ENCODE data around the gene REELD1.

Gene REELD1

GRCh38 chr4:146244496-146244895 is 30.2 kb downstream of the REELD1 start:
- no CpG with 5 or more reads among the region's 9 CpGs for WGBS (ENCODE audit: insufficient coverage, insufficient read length)
- peaks cover 5% of the 10 kb centered on the region; the same call in 1 of the 2 replicates for H3K4me1 ChIP-seq (ENCODE audit: control insufficient read depth, insufficient read depth, low read length)
- H3K4me3 ChIP-seq (ENCODE audit: low read length): no peak overlapping the region
- H3K27me3 ChIP-seq (ENCODE audit: control insufficient read depth, insufficient read depth, low read length): no peaks in the 10 kb centered on the region
- no peak for DNase-seq (ENCODE audit: low read depth, low spot score)
- H3K9me3 ChIP-seq (ENCODE audit: control insufficient read depth, insufficient read depth, low read length): no peaks in the 10 kb centered on the region
- no peak overlapping the region for H3K27ac ChIP-seq (ENCODE audit: low read length)
- H3K36me3 ChIP-seq (ENCODE audit: control insufficient read depth, insufficient read depth, low read length): no peaks in the 10 kb centered on the region

GRCh38 chr4:146245246-146245645 is 30.9 kb downstream of the REELD1 start:
- WGBS (ENCODE audit: insufficient coverage, insufficient read length): no CpG with 5 or more reads among the region's 3 CpGs
- no peaks in the 10 kb centered on the region for H3K9me3 ChIP-seq (ENCODE audit: control insufficient read depth, insufficient read depth, low read length)
- H3K36me3 ChIP-seq (ENCODE audit: control insufficient read depth, insufficient read depth, low read length): no peaks in the 10 kb centered on the region
- DNase-seq (ENCODE audit: low read depth, low spot score): no peak
- H3K4me1 ChIP-seq (ENCODE audit: control insufficient read depth, insufficient read depth, low read length): peaks cover 5% of the 10 kb centered on the region; the same call in 1 of the 2 replicates
- no peaks in the 10 kb centered on the region for H3K27me3 ChIP-seq (ENCODE audit: control insufficient read depth, insufficient read depth, low read length)
- H3K4me3 ChIP-seq (ENCODE audit: low read length): no peak overlapping the region
- H3K27ac ChIP-seq (ENCODE audit: low read length): no peak overlapping the region

- no peaks in the 10 kb centered on the region for H3K36me3 ChIP-seq (ENCODE audit: control insufficient read depth, insufficient read depth, low read length)
- H3K9me3 ChIP-seq (ENCODE audit: control insufficient read depth, insufficient read depth, low read length): no peaks in the 10 kb centered on the region
- H3K4me1 ChIP-seq (ENCODE audit: control insufficient read depth, insufficient read depth, low read length): peaks cover 5% of the 10 kb centered on the region; the same call in 1 of the 2 replicates
- H3K27me3 ChIP-seq (ENCODE audit: control insufficient read depth, insufficient read depth, low read length): no peaks in the 10 kb centered on the region
- H3K27ac ChIP-seq (ENCODE audit: low read length): no peak overlapping the region
- no CpG with 5 or more reads among the region's 4 CpGs for WGBS (ENCODE audit: insufficient coverage, insufficient read length)
- DNase-seq (ENCODE audit: low read depth, low spot score): no peak
- H3K4me3 ChIP-seq (ENCODE audit: low read length): no peak overlapping the region
These were observed 31.5 kb downstream of the REELD1 start for GRCh38 chr4:146245850-146246249.

GRCh38 chr4:146246381-146246780 is 32.0 kb downstream of the REELD1 start:
- DNase-seq (ENCODE audit: low read depth, low spot score): no peak
- Histone ChIP-seq H3K27me3 (ENCODE audit: control insufficient read depth, insufficient read depth, low read length) (no peaks in the 10 kb centered on the region), H3K4me1 (ENCODE audit: control insufficient read depth, insufficient read depth, low read length) (peaks cover 5% of the 10 kb centered on the region; the same call in 1 of the 2 replicates), H3K9me3 (ENCODE audit: control insufficient read depth, insufficient read depth, low read length) (no peaks in the 10 kb centered on the region), H3K4me3 (ENCODE audit: low read length) (no peak overlapping the region), H3K36me3 (ENCODE audit: control insufficient read depth, insufficient read depth, low read length) (no peaks in the 10 kb centered on the region), H3K27ac (ENCODE audit: low read length) (no peak overlapping the region)
- WGBS (ENCODE audit: insufficient coverage, insufficient read length): no CpG with 5 or more reads among the region's 6 CpGs

GRCh38 chr4:146247356-146247755 is 33.0 kb downstream of the REELD1 start:
- Histone ChIP-seq H3K27me3 (ENCODE audit: control insufficient read depth, insufficient read depth, low read length) (no peaks in the 10 kb centered on the region), H3K4me3 (ENCODE audit: low read length) (no peak overlapping the region), H3K27ac (ENCODE audit: low read length) (no peak overlapping the region), H3K9me3 (ENCODE audit: control insufficient read depth, insufficient read depth, low read length) (no peaks in the 10 kb centered on the region), H3K4me1 (ENCODE audit: control insufficient read depth, insufficient read depth, low read length) (peaks cover 2% of the 10 kb centered on the region; the same call in 1 of the 2 replicates), H3K36me3 (ENCODE audit: control insufficient read depth, insufficient read depth, low read length) (no peaks in the 10 kb centered on the region)
- DNase-seq (ENCODE audit: low read depth, low spot score): no peak
- no CpG with 5 or more reads among the region's 2 CpGs for WGBS (ENCODE audit: insufficient coverage, insufficient read length)

GRCh38 chr4:146252969-146253611 is 38.8 kb downstream of the REELD1 start:
- H3K36me3 ChIP-seq (ENCODE audit: control insufficient read depth, insufficient read depth, low read length): no peaks in the 10 kb centered on the region
- no peak for DNase-seq (ENCODE audit: low read depth, low spot score)
- WGBS (ENCODE audit: insufficient coverage, insufficient read length): no CpG with 5 or more reads among the region's 5 CpGs
- no peaks in the 10 kb centered on the region for H3K4me1 ChIP-seq (ENCODE audit: control insufficient read depth, insufficient read depth, low read length)
- H3K4me3 ChIP-seq (ENCODE audit: low read length): no peak overlapping the region
- no peak overlapping the region for H3K27ac ChIP-seq (ENCODE audit: low read length)
- H3K9me3 ChIP-seq (ENCODE audit: control insufficient read depth, insufficient read depth, low read length): no peaks in the 10 kb centered on the region
- H3K27me3 ChIP-seq (ENCODE audit: control insufficient read depth, insufficient read depth, low read length): no peaks in the 10 kb centered on the region

GRCh38 chr4:146255463-146255862 is 41.1 kb downstream of the REELD1 start:
- H3K36me3 ChIP-seq (ENCODE audit: control insufficient read depth, insufficient read depth, low read length): no peaks in the 10 kb centered on the region
- H3K4me3 ChIP-seq (ENCODE audit: low read length): no peak overlapping the region
- no peaks in the 10 kb centered on the region for H3K9me3 ChIP-seq (ENCODE audit: control insufficient read depth, insufficient read depth, low read length)
- no peak for DNase-seq (ENCODE audit: low read depth, low spot score)
- H3K27me3 ChIP-seq (ENCODE audit: control insufficient read depth, insufficient read depth, low read length): no peaks in the 10 kb centered on the region
- no peak overlapping the region for H3K27ac ChIP-seq (ENCODE audit: low read length)
- H3K4me1 ChIP-seq (ENCODE audit: control insufficient read depth, insufficient read depth, low read length): no peaks in the 10 kb centered on the region
- WGBS (ENCODE audit: insufficient coverage, insufficient read length): no CpG with 5 or more reads among the region's 1 CpG

GRCh38 chr4:146255874-146256273 is 41.5 kb downstream of the REELD1 start:
- no peak for DNase-seq (ENCODE audit: low read depth, low spot score)
- no peak overlapping the region for H3K27ac ChIP-seq (ENCODE audit: low read length)
- WGBS (ENCODE audit: insufficient coverage, insufficient read length): no CpG with 5 or more reads among the region's 3 CpGs

GRCh38 chr4:146256328-146256727 is 42.0 kb downstream of the REELD1 start:
- no peaks in the 10 kb centered on the region for H3K4me1 ChIP-seq (ENCODE audit: control insufficient read depth, insufficient read depth, low read length)
- H3K4me3 ChIP-seq (ENCODE audit: low read length): no peak overlapping the region
- H3K27ac ChIP-seq (ENCODE audit: low read length): no peak overlapping the region
- H3K27me3 ChIP-seq (ENCODE audit: control insufficient read depth, insufficient read depth, low read length): no peaks in the 10 kb centered on the region
- DNase-seq (ENCODE audit: low read depth, low spot score): no peak
- H3K36me3 ChIP-seq (ENCODE audit: control insufficient read depth, insufficient read depth, low read length): no peaks in the 10 kb centered on the region
- WGBS (ENCODE audit: insufficient coverage, insufficient read length): no CpG with 5 or more reads among the region's 1 CpG
- H3K9me3 ChIP-seq (ENCODE audit: control insufficient read depth, insufficient read depth, low read length): no peaks in the 10 kb centered on the region

More at GRCh38 chr4:146255874-146256273, 41.5 kb downstream of the REELD1 start:
- no peaks in the 10 kb centered on the region for H3K36me3 ChIP-seq (ENCODE audit: control insufficient read depth, insufficient read depth, low read length)
- H3K27me3 ChIP-seq (ENCODE audit: control insufficient read depth, insufficient read depth, low read length): no peaks in the 10 kb centered on the region
- H3K9me3 ChIP-seq (ENCODE audit: control insufficient read depth, insufficient read depth, low read length): no peaks in the 10 kb centered on the region
- no peaks in the 10 kb centered on the region for H3K4me1 ChIP-seq (ENCODE audit: control insufficient read depth, insufficient read depth, low read length)
- no peak overlapping the region for H3K4me3 ChIP-seq (ENCODE audit: low read length)

- H3K4me1 ChIP-seq (ENCODE audit: control insufficient read depth, insufficient read depth, low read length): no peaks in the 10 kb centered on the region
- H3K4me3 ChIP-seq (ENCODE audit: low read length): no peak overlapping the region
- H3K36me3 ChIP-seq (ENCODE audit: control insufficient read depth, insufficient read depth, low read length): no peaks in the 10 kb centered on the region
- H3K27ac ChIP-seq (ENCODE audit: low read length): no peak overlapping the region
- H3K9me3 ChIP-seq (ENCODE audit: control insufficient read depth, insufficient read depth, low read length): no peaks in the 10 kb centered on the region
- DNase-seq (ENCODE audit: low read depth, low spot score): no peak
- no peaks in the 10 kb centered on the region for H3K27me3 ChIP-seq (ENCODE audit: control insufficient read depth, insufficient read depth, low read length)
- WGBS (ENCODE audit: insufficient coverage, insufficient read length): no CpG with 5 or more reads among the region's 1 CpG
These were observed 43.2 kb downstream of the REELD1 start for GRCh38 chr4:146257511-146257910.

- Histone ChIP-seq H3K4me3 (ENCODE audit: low read length) (no peak overlapping the region), H3K4me1 (ENCODE audit: control insufficient read depth, insufficient read depth, low read length) (no peaks in the 10 kb centered on the region), H3K27ac (ENCODE audit: low read length) (no peak overlapping the region), H3K27me3 (ENCODE audit: control insufficient read depth, insufficient read depth, low read length) (no peaks in the 10 kb centered on the region), H3K36me3 (ENCODE audit: control insufficient read depth, insufficient read depth, low read length) (no peaks in the 10 kb centered on the region), H3K9me3 (ENCODE audit: control insufficient read depth, insufficient read depth, low read length) (no peaks in the 10 kb centered on the region)
- no peak for DNase-seq (ENCODE audit: low read depth, low spot score)
- WGBS (ENCODE audit: insufficient coverage, insufficient read length): no CpG with 5 or more reads among the region's 4 CpGs
These were observed 46.2 kb downstream of the REELD1 start for GRCh38 chr4:146260521-146260920.
